G401 (cell line): ENCODE measurements around the gene LHFPL3. TPM values are rescaled to one million over a fixed set of nuclear protein-coding genes. Genes with fewer than 3 reads are reported as not detected.

Experiments
- DNase-seq: peaks from one replicate; pipeline ENCODE4 v3.0.0-alpha.2; 2015; ENCODE audit warnings: low spot score
- in situ Hi-C: cut with HindIII; loops from 2 replicates; pipeline ENCODE4 v1.10.0; 2016; ENCODE audit warnings: low sequenced_read_pairs, mixed read lengths
- total RNA-seq: library from RNA; depleted of rRNA; stranded (reverse); fragments of >200 nt; shearing (Covaris generic); gene quantifications from 2 replicates; pipeline ENCODE4 v1.2.3, GENCODE V29; 2014

Gene LHFPL3
- total RNA-seq, 1 experiment from 2014 or later, result not detected

DNA sequence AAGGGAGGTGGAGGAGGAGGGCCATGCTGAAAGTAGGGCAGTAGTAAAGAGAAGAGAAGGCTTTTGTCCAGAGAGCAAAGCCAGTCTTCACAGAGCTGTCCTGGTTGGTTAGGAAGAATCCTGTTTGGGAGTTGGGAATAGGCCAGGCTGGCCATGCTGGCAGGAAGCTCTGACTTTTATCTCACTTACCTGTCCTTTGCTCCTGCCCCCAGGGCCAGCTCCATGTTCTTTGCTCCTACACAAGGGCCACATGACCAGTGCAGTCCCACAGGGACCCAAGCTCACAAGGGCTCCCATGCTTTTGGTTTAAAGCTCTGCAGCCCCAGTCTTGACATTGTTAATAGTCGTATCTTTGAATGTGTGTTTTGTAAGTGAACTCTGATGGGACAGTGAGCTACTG, 524.0 kb downstream of the LHFPL3 start:
- DNase-seq, result no peak
- in situ Hi-C loops, result no loop called here

DNA sequence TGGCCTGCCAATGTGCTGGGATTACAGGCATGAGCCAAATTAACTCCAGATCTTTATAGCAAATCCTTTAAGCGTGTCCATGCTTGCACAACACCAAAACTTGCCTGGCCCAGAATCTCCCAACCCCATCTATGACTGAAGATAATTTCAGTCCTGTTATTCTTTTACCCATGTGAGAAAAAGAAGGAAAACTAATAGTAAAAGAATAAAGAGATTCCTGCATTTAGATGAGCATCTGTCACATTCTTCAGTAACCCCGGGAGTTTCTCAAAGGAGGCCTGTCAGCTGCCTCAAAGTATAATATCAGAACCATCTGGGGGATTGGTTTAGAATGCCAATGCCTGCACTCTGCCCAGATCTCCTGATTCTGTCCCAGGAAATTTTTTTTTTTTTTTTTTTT, 527.5 kb downstream of the LHFPL3 start:
- DNase-seq, result no peak
- in situ Hi-C loops, result no loop called here

DNA sequence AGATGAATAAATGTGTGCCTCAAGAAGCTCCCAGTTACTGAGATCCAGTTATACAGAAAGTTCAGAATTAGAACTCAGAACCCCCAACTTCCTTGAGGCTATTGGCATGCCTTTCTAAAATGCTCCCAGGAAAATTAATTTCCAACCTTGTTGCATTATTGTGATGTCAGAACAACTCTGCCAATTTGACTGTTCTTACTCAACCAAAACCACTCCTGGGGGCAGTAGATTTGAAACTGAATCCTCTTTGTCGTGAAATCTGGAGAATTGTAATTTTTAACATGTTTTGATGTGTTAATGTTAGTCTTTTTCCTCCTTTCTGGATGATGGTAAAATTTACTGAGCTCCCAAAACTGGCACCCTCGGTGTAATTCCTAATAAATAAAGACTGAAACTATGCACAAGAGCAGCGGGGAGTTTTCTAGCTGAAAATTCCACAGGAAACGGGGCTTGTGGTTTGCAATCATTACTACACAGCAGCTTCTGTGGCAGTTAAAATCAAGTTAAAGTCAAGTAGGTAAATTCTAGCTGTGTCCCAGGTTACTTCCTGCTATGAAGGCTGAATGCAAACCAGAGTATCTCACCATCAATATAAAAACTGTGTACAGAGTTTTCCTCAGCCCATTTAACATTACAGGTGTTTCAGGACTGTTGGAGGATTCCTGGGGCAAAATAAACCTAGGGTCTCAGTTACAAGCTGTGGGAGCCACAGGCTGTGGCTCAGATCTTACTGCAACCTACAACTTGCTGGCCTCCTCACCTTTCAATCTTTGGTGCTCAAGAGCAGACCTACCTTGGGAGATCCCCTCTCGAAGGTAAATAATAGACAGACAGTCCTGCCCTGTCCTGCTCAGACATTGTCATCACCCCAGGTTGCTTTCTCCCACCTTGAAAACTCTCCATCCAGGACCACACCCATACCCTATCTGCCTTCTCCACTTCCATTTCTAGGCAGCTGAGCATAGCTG, 529.3 kb downstream of the LHFPL3 start:
- in situ Hi-C loops, result no loop called here
- DNase-seq, result no peak

DNA sequence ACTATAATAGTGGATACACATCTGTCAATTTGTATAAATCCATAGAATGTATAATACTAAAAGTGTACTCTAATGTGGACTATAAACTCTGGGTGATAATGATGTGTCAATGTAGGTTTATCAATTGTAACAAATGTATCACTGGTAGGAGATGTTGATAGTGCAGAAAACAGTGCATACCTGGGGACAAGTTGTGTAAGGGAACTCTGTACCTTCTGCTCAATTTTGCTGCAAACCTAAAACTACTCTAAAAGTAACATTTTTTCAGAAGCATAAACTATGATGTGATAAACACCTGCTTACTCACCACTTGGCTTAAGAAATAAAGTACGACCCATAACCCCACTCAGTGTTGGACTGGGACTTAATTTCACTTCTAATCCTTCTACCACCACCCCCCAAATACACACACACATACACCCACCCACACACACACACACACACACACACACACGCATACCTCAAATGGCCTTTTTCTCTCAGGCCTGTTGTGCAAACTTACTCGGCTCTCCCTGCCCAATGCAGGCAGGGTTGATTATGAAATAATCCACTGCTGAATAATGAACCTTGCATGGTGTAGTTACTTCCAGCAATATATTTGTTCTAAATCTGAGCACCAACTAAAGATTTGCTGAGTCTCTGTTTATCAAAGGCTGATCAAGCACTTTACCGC, 531.5 kb downstream of the LHFPL3 start:
- no peak for DNase-seq
- in situ Hi-C loops, result no loop called here

DNA sequence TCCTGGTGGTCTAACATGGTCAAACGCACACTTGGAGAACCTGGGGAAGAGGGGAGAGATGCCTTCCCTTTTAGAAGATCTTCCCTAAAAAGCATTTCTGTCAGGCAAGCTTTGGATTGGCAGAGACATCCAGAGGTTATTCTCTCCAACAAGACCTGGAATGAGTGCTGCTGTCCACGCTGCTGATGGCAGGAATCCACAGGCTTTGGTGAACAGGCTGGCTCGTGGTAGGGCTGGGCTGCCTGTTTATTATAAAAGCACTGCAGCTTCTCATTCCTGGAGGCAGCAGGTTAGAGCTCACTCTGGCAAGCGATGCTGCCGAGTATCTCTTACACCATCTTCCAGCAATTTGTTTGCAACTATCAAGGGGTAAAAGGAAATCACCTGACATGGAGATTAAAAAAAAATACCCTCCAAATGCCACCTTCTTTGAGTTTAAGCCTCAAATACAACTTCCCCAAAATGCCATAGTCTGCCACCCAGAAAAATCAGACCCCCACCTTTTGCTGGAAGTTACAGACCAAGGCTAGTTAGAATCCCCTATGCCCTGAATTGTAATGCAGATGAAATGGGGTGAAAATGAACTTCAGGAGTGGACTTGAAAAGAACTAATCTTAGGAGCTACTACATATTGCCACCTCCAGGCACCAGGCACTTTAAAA, 533.5 kb downstream of the LHFPL3 start:
- in situ Hi-C loops, result no loop called here
- DNase-seq, result no peak

DNA sequence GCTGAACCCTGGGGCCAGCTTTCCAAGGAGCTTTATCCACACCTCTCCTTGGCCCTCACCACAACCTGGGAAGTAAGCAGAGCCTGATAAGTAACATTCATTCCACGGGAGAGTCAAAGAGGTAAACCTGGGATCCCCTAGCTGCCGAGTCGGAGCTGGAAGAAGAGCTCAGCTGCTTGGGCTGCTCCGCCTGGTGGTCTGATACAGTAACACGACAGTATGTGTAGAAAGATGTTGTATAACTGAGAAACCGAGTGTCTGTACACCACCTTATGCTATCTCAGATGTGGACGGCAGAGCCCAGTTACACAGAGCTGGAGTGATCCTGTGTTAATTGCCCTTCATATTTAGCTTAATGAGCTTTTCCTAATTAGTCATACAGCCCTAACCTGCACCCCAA, 534.3 kb downstream of the LHFPL3 start:
- DNase-seq, result no peak
- in situ Hi-C loops, result no loop called here

DNA sequence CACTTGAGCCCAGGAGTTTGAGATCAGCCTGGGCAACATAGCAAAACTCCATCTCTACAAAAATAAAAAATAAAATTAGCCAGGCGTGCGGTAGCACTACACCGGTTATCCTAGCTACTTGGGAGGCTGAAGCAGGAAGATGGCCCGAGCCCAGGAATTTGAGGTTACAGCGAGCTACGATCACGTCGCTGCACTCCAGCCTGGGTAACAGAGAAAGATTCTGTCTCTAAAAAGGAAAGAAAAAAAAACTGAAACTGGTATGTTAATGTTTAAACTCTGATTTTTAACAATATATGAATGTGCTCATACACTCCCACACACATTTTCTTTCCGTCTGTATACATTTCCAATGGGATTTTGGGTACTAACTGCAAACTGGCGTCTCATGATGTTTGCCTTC, 545.0 kb downstream of the LHFPL3 start:
- DNase-seq, result no peak
- in situ Hi-C loops, result no loop called here

DNA sequence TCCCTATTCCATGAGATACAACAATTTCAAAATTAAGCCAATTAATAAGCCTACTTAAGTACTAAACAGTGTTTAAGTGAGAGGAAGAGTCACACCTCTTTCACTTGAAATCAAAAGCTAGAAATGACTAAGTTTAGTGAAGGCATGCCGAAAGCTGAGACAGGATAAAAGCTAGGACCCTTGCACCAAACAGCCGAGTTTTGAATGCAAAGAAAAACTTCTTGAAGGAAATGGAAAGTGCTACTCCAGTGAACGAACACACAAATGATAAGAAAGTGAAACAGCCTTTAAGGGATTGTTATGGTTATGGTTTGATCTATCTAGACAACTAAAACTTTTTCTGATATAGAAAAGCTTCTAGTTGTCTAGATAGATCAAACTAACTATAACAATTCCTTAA, 550.2 kb downstream of the LHFPL3 start:
- in situ Hi-C loops, result no loop called here
- DNase-seq, result no peak

DNA sequence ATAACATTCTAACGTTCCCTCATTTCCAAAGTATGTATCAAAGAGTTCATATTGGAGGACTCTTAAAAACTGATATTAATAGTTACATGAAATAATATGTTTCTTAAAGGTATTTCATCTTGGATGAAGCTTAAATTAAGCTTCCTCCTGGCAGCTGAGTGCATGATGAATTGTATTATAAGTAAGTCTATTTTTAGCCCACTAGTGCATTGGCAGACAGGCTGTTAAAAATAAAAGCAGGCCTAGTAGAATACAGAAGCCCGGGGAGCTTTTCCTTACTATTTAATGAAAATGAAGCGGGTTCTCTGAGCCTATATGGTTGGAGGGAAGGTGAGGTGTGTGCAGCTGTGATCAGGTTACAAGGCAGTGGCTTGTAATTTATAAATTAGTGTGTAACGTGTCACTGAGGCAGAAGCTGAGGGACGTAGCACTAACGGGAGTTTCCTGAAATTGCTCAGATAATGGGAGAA, 554.9 kb downstream of the LHFPL3 start:
- DNase-seq, result no peak

DNA sequence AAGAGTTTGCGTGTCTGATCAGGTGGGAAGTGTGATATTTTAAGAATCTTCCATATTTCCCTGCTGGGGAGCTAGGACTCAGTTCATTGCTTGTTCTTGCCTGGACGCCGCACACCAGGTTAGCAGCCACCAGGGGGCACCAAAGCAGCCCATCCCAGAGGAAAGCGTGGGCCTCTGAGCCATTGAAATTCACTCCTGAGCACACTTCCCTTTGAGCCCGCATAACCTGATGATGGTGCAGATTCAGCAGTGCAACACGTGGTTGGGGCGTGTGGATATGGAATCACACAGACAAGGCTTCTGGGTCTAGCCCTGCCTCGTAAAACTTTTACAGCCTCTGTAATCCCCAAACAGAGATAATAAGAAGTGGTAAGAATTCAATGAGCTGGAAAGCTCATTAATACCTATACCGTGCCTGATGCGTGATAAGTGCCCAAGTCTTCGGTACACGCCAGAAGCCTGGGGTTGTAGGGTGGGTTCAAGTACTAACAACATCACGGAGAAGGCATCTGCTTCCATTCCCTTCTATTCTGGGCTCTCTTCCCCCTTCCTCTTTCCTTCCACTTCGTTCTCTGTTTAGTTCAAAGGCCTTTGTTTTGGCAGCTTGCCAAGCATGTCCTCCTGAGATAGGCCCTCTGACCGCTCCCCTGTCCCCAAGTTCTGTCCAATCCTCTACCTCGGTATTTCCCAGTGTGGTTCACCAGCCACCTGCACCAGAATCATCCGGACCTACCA, 555.5 kb downstream of the LHFPL3 start:
- in situ Hi-C loops, result no loop called here
- peak; percentile 59 for DNase-seq

More for the DNA sequence above, 554.9 kb downstream of the LHFPL3 start:
- in situ Hi-C loops, result no loop called here

DNA sequence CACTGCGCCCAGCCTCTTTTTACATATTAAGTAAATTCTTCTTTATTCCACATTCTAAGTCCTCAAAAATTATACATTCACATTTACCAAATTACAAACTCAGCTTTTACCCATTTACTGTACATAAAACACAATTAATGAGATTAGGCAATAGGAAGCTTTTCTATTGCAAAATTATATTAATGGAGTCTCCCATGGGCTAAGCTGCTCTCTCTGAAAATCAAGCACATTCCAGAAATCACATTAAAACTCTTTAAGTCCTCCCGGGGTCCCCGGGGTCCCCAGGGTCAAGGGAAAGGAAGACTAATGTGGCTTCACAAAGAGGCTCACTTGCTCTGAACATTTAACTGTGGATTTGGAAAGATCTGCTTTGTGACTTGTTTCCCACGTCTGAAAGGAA, 558.2 kb downstream of the LHFPL3 start:
- in situ Hi-C loops, result no loop called here
- no peak for DNase-seq

DNA sequence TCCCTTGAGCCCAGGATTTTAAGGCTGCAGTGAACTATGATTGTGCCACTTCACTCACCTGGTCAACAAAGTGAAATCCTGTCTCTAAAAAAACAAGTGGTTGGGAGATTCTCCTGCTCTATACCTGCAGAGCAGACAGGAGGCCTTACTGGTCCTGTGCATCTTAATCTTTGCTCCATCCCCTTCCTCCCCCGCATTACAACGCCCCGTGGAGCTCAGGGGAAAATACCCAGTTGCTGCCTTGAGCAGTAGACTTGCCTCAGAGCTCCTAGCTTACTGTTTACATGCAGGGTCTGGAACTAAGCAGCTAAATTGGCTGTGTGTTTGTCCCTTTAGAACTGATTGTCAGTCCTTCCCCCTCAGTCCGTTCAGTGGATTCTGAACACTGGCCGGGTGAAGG, 561.8 kb downstream of the LHFPL3 start:
- in situ Hi-C loops, result no loop called here
- no peak for DNase-seq

DNA sequence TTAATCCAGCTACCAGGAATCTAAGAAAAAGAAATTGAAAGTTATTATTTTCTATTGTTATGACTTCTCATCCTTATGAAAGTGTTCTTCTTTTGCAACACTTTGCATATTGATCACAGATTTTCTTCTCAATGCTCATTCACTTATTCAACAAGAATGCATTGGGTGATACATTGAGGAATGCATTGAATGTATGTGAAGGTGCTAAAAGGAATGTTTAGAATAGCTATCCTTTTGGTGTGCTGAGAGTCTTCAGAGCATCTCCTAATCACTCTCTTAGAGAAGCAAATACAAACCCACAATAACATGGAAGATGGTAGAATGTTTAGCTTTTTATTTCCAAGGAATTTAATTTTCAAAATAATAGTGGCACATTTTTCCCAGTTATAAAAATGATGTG, 563.5 kb downstream of the LHFPL3 start:
- in situ Hi-C loops, result no loop called here
- DNase-seq, result no peak

DNA sequence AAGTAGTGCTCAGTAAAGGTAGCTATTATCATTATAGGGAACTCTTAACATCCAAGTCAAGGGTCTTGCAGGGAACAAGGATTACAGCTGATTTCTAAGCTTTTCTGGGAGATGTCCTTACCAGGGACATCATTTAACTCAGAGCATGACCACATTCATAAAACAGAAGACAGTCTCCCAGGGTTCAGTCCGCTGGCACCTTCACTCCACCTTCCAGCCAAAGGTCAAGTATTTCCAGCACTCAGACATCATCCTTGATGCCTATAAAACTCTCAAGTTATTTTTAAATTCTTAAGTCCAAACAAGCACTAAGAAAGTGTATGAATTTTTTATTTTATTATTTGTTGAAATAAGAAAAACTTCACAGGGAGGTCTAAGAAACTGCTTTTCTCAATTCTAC, 565.9 kb downstream of the LHFPL3 start:
- no peak for DNase-seq
- in situ Hi-C loops, result no loop called here

DNA sequence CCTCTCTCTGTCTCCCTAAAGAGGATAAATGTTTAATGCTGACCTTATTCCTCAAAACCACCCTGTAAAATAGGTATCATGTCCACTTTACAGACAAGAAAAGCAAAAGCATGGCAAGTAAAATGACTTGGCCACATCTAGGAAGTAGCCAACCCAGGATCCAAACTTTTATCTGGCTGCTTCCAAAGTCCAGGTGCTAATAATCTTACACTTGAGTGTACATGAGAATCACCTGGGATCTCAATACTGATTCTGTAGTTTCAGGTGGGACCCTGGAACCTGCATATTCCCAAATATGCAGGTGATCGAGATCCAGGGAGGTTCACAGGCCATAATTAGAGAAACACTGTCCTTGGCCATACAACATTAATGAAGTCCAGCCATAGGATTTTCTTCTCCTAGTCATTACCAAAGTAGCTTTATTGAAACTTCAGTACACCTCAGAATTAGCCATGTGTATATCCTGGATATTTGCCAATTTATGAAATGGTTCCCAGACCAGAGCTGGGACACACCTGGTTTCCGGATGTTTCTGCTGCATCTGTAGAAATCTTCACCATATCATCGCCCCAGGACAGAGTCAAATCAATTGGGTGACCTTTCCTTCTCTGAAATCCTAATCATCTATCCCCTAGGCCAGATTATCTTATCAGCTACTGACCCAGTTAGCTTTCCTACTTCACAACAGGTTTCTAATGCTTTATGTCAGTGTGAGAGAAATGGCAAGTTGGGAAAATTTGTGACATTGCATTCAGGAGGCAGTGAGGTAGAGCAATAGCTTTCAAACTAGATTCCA, 566.5 kb downstream of the LHFPL3 start:
- in situ Hi-C loops, result no loop called here
- no peak for DNase-seq

DNA sequence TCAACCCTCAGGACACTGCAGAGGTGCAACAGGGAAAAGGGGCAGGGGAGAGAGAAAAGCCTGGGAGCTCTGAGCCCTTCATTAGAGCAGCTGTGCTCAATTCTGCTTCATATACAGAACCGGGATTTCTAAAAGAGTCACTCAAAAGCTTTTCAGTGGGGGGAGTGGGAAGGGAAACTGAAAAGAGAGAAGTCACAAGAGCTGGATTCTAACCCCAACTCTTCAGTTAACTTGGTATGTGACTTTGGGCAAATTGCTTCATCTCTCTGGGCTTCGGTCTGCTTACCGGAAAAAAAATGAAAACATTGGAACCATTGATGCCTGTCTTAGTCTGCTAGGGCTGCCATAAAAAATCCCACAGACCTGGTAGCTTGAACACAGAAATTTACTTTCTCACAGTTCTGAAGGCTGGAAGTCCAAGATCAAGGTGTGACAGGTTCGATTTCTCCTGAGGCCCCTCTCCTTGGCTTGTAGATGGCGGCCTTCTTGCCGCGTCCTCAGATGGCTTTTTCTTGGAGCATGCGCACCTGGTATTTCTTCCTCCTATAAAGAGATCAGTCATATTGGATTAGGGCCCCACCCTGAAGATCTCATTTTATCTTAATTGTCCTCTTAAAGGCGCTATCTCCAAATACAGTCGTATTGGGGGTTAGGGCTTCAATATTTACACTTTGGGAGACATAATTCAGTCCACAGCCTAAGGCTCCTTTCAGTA, 567.3 kb downstream of the LHFPL3 start:
- in situ Hi-C loops, result no loop called here

DNA sequence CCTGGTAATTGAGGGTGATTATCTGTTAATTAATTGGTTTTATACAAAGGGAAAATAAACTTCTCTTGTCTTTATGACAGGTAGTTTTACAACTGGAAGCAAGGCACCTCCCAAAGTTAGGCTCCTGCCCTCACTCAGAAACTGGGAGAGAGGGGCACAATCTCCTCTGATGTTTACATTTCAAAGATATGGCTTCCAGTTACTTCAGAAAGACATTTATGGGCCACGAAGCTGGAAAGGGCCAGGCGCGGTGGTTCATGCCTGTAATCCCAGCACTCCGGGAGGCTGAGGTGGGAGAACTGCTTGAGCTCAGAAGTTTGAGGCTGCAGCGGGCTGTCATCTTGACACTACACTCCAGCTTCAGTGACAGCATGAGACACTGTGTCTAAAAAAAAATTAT, 570.0 kb downstream of the LHFPL3 start:
- in situ Hi-C loops, result no loop called here
- no peak for DNase-seq

More for the DNA sequence above, 567.3 kb downstream of the LHFPL3 start:
- DNase-seq, result no peak
